Natural killer cell (primary cell): ENCODE data around the gene TMOD2. TPM values are rescaled to one million over a fixed set of nuclear protein-coding genes. Genes with fewer than 3 reads are reported as not detected.

Experiments used
- ATAC-seq, 3 donors: fragments of 150-1000 bp in 2 of 3; fragments of 200-7000 bp in 1 of 3; cut with Tn5 transposase; 1 replicate in 1 of 3; 2 replicates in 2 of 3; pipeline ENCODE4 v1.10.0; 2021; ENCODE audit warnings: mild to moderate bottlenecking in 2 of 3, moderate library complexity in 2 of 3
- DNase-seq, 2 donors: peaks; one replicate each; pipeline versions ENCODE4 v3.0.0 to v3.0.0-alpha.2; 2013 to 2021; ENCODE audit warnings: mixed read lengths in 1 of 2
- H3K27ac ChIP-seq: one replicate; pipeline ENCODE4 v1.5.1; 2013; ENCODE audit warnings: mild to moderate bottlenecking, low read length
- H3K27me3 ChIP-seq: one replicate; pipeline ENCODE4 v1.6.1; 2013; ENCODE audit warnings: low read length; ENCODE audit not compliant: control insufficient read depth, insufficient read depth
- H3K36me3 ChIP-seq: one replicate; pipeline ENCODE4 v1.6.1; 2013; ENCODE audit warnings: low read length; ENCODE audit not compliant: control insufficient read depth, insufficient read depth
- H3K4me1 ChIP-seq: one replicate; pipeline ENCODE4 v1.6.1; 2013; ENCODE audit warnings: low read length; ENCODE audit not compliant: control insufficient read depth, insufficient read depth
- H3K4me3 ChIP-seq: one replicate; pipeline ENCODE4 v1.5.1; 2013; ENCODE audit warnings: low read length
- H3K9me3 ChIP-seq: one replicate; pipeline ENCODE4 v1.6.1; 2013; ENCODE audit warnings: low read length; ENCODE audit not compliant: control insufficient read depth, insufficient read depth
- H3K27ac Mint-ChIP-seq, 2 donors: one replicate each; pipeline ENCODE4 v1.8.0; 2022; ENCODE audit warnings: mild to moderate bottlenecking in 2 of 2, mixed read lengths in 2 of 2, moderate library complexity in 1 of 2
- H3K27me3 Mint-ChIP-seq, 2 donors: one replicate each; pipeline ENCODE4 v1.8.0; 2022; ENCODE audit warnings: low read depth in 2 of 2, mixed read lengths in 2 of 2
- H3K36me3 Mint-ChIP-seq: one replicate; pipeline ENCODE4 v1.8.0; 2022; ENCODE audit warnings: mixed read lengths
- H3K4me1 Mint-ChIP-seq, 2 donors: one replicate each; pipeline ENCODE4 v1.8.0; 2022; ENCODE audit warnings: mixed read lengths in 2 of 2
- H3K4me3 Mint-ChIP-seq: one replicate; pipeline ENCODE4 v1.8.0; 2022; ENCODE audit warnings: mild to moderate bottlenecking, moderate library complexity, mixed read lengths
- H3K9me3 Mint-ChIP-seq, 2 donors: one replicate each; pipeline ENCODE4 v1.8.0; 2022; ENCODE audit warnings: mixed read lengths in 2 of 2
- CTCF ChIP-seq: fragments of 200-600 bp; IDR thresholded peaks from one replicate; pipeline ENCODE4 v1.8.0; 2022; ENCODE audit warnings: antibody characterized with exemption
- WGBS: methylation state at CpG from one replicate; pipeline ENCODE4 v1.1.7; 2013; ENCODE audit warnings: missing lambda C conversion rate; ENCODE audit not compliant: insufficient coverage; 5-methylcytosine and 5-hydroxymethylcytosine counted together
- intact Hi-C: fragments of 100-400 bp; cut with micrococcal nuclease; formaldehyde crosslinking; loops from one replicate; pipeline ENCODE4 v1.14.2; 2022
- total RNA-seq, 4 donors: library from RNA; stranded (reverse); fragments of 120-200 nt in 1 of 4; gene quantifications; one replicate each; pipeline versions ENCODE4 v1.2.3 to v1.2.4, GENCODE V29; 2013 to 2022

The TMOD2 gene
- total RNA-seq, 3 donors from 2014 or later (not counting 1 experiment from before 2014, with no cell fraction given) = 1.6 to 4.7 (median 1.6) TPM

- no peaks in the 10 kb centered on the region for H3K27me3 ChIP-seq
- Mint-ChIP-seq H3K4me1 (peaks cover 69 to 81% of the 10 kb centered on the region in 2 donors), H3K9me3 (no peaks in the 10 kb centered on the region), H3K27ac (peak overlapping the region in 1 of 2 donors; percentile 66), H3K4me3 (peak overlapping the region; percentile 1), H3K36me3 (no peaks in the 10 kb centered on the region), H3K27me3 (no peaks in the 10 kb centered on the region)
- DNase-seq (no peak), ATAC-seq (no peak)
- no peak for TF ChIP-seq CTCF
- no peak overlapping the region for H3K27ac ChIP-seq
- no peaks in the 10 kb centered on the region for H3K36me3 ChIP-seq
- H3K4me3 ChIP-seq = no peak overlapping the region
- peaks cover 19% of the 10 kb centered on the region for H3K4me1 ChIP-seq
- 87% methylated on average over 4 of the region's 4 CpGs for WGBS
- H3K9me3 ChIP-seq = no peaks in the 10 kb centered on the region
- intact Hi-C loops = no loop called here
These were observed 93.5 kb downstream of the TMOD2 start for GRCh38 chr15:51844747-51845426.

- intact Hi-C loops = no loop called here
- H3K4me1 Mint-ChIP-seq = peaks cover 75 to 81% of the 10 kb centered on the region in 2 donors
- H3K27me3 Mint-ChIP-seq = no peaks in the 10 kb centered on the region
- DNase-seq (no peak), ATAC-seq (no peak)
- no peaks in the 10 kb centered on the region for H3K36me3 Mint-ChIP-seq
- H3K27ac Mint-ChIP-seq = peak overlapping the region; percentile 17 to 42
- no peaks in the 10 kb centered on the region for H3K27me3 ChIP-seq
- no peak overlapping the region for H3K27ac ChIP-seq
- H3K4me3 ChIP-seq = no peak overlapping the region
- H3K4me1 ChIP-seq = peaks cover 19% of the 10 kb centered on the region
- no peak for TF ChIP-seq CTCF
- no peaks in the 10 kb centered on the region for H3K9me3 ChIP-seq
- no peaks in the 10 kb centered on the region for H3K9me3 Mint-ChIP-seq
- H3K36me3 ChIP-seq = no peaks in the 10 kb centered on the region
- 87% methylated on average over 3 of the region's 3 CpGs for WGBS
- H3K4me3 Mint-ChIP-seq = no peak overlapping the region
These were observed 94.7 kb downstream of the TMOD2 start for GRCh38 chr15:51846066-51846462.

GRCh38 chr15:51846463-51847230, 95.2 kb downstream of the TMOD2 start:
- H3K4me3 Mint-ChIP-seq = no peak overlapping the region
- no peaks in the 10 kb centered on the region for H3K27me3 Mint-ChIP-seq
- H3K27me3 ChIP-seq = no peaks in the 10 kb centered on the region
- ATAC-seq (peak in 1 of 3 donors; percentile 43), DNase-seq (peak in 1 of 2 donors; percentile 11)
- H3K9me3 Mint-ChIP-seq = no peaks in the 10 kb centered on the region
- intact Hi-C loops = no loop called here
- no peaks in the 10 kb centered on the region for H3K9me3 ChIP-seq
- H3K4me3 ChIP-seq = no peak overlapping the region
- peaks cover 75 to 81% of the 10 kb centered on the region in 2 donors for H3K4me1 Mint-ChIP-seq
- H3K36me3 ChIP-seq = no peaks in the 10 kb centered on the region
- H3K27ac ChIP-seq = no peak overlapping the region
- 0% methylated on average over 2 of the region's 3 CpGs for WGBS
- TF ChIP-seq CTCF = no peak
- peaks cover 17% of the 10 kb centered on the region for H3K4me1 ChIP-seq
- H3K27ac Mint-ChIP-seq = peak overlapping the region; percentile 17 to 42
- no peaks in the 10 kb centered on the region for H3K36me3 Mint-ChIP-seq
